Urinary bladder (tissue), 4 donors: ENCODE measurements around the gene EFCAB14. TPM values are rescaled to one million over a fixed set of nuclear protein-coding genes. Genes with fewer than 3 reads are reported as not detected.
"Not testable (repeated sequence)": the region's sequence is repeated elsewhere in the genome, so short reads cannot be mapped to it uniquely, and the experiment has no call there.

Source experiments
- DNase-seq: peaks from one replicate; pipeline ENCODE4 v3.0.0-alpha.2; 2015; ENCODE audit errors: extremely low spot score
- H3K27ac ChIP-seq: one replicate; pipeline ENCODE4 v1.5.1; 2013; ENCODE audit warnings: low read depth, mild to moderate bottlenecking, moderate library complexity
- H3K36me3 ChIP-seq: one replicate; pipeline ENCODE4 v1.6.1; 2013; ENCODE audit warnings: mild to moderate bottlenecking, moderate library complexity; ENCODE audit not compliant: insufficient read depth
- H3K4me1 ChIP-seq: one replicate; pipeline ENCODE4 v1.6.1; 2013; ENCODE audit warnings: mild to moderate bottlenecking, moderate library complexity; ENCODE audit not compliant: insufficient read depth
- H3K4me3 ChIP-seq: one replicate; pipeline ENCODE4 v1.5.1; 2013; ENCODE audit warnings: low read depth, low read length
- WGBS: extraction: QIAGEN DNeasy Blood & Tissue Kit; methylation state at CpG from one replicate; pipeline ENCODE4 v1.1.7; 2013; 5-methylcytosine and 5-hydroxymethylcytosine counted together
- polyA plus RNA-seq: library from polyadenylated mRNA; stranded (reverse); fragments of 200-250 nt; gene quantifications from one replicate; pipeline ENCODE4 v1.2.3, GENCODE V29; 2013
- total RNA-seq: library from RNA; depleted of rRNA; stranded (reverse); fragments of >200 nt; gene quantifications from one replicate; pipeline ENCODE4 v1.2.3, GENCODE V29; 2014
- donor health status: healthy with polysubstance abuse.
- donor health status: healthy.

Gene EFCAB14
- total and polyA plus RNA-seq, 2 donors = 58.6 to 115 TPM

DNA sequence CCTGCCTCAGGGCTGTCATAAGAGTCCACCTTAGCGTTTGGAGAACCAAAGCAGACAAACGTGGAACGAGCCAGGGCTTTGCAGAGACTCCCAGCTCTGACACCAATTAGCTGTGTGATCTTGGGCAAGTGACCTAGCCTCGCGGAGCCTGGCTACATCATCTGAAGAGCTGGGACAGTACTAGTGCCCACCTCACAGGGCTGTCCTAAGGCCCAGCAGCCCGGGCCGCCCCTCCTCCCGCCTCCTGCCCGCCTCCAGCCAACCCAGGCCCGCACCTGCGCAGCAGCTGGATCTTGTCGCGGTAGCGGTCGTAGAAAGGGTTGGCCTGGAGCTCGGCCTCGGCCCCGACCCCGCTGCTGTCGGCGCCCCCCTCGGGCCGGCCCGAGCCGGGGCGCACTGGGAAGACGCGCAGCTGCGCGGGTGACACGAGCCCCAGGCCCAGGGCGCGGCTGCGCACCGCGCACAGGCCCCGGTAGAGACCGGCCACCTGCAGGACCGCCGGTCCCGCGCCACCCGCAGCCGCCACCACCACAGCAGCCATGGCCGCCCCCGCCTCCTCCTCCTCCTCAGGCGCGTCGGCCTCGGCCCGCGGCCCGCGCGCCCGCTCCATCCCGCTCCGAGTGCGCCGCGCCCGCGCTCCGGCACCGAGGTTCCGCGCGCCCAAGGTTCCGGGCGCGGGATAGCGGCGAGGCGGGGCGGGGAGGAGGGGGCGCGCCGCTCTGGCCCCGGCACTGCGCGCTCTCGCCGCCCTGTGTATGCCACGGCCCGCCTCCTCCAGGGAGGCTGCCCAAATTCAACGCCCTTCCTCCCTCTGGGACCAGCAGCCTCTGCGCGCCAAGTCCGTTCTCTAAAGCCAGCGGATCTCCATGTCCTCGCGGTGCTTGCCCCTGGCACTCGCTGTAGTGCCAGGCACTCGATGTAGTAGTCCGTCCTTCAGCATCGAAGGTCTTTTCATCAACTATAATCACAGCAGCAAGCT is 50.8 kb downstream of the EFCAB14 start, which contains the start of gene ATPAF1:
Gene ATPAF1 (minus strand): TSS at position 583 of the 979 bp plus-strand sequence. CDS start 42 bp downstream, at position 541.
- no peak for DNase-seq
- H3K27ac ChIP-seq = peak within 1 kb of the TSS; percentile 44
- WGBS = under 1% methylated on average over 96 of the region's 96 CpGs
- peaks cover 3% of the 10 kb centered on the region for H3K36me3 ChIP-seq
- peak within 1 kb of the TSS; percentile 94 for H3K4me3 ChIP-seq
- no peaks in the 10 kb centered on the region for H3K4me1 ChIP-seq

DNA sequence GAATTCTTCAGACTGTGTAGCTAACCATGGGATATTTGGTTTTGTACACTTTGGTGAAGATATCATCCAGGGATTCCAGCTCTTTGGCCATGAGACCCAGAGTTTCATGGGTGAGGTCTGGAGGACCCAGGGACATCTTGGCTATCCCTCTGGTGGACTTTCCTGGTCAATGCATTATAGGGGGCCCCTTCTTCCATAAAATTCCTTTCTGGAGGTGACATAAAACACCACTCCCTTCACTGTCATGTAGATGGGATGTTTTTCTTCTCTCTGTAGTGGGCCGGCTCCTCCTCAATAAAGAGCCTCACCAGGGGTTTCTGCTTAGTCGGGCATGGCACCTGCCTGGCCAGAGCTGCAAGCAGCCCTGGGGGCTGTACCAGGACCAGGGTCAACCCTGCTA is 52.9 kb downstream of the EFCAB14 start:
- no peaks in the 10 kb centered on the region for H3K4me1 ChIP-seq
- WGBS = 60% methylated on average over 2 of the region's 2 CpGs
- no peak for DNase-seq
- H3K36me3 ChIP-seq = peaks cover 3% of the 10 kb centered on the region
- no peak overlapping the region for H3K27ac ChIP-seq
- H3K4me3 ChIP-seq = no peak overlapping the region

- H3K4me3 ChIP-seq, DNase-seq, H3K36me3 ChIP-seq, H3K27ac ChIP-seq, H3K4me1 ChIP-seq: not testable (repeated sequence)
- WGBS = 83% methylated on average over 5 of the region's 5 CpGs
These were observed 56.0 kb downstream of the EFCAB14 start for GRCh38 chr1:46662919-46663318.

- WGBS = 94% methylated on average over 5 of the region's 5 CpGs
- H3K4me1 ChIP-seq, H3K36me3 ChIP-seq: not testable (repeated sequence)
These were observed 58.8 kb downstream of the EFCAB14 start for GRCh38 chr1:46660116-46660515.

GRCh38 chr1:46659307-46659870 is 59.5 kb downstream of the EFCAB14 start:
- no peaks in the 10 kb centered on the region for H3K4me1 ChIP-seq
- no peak overlapping the region for H3K27ac ChIP-seq
- WGBS = 78% methylated on average over 2 of the region's 2 CpGs
- H3K36me3 ChIP-seq = peaks cover 5% of the 10 kb centered on the region
- H3K4me3 ChIP-seq = no peak overlapping the region
- no peak for DNase-seq

More at GRCh38 chr1:46660116-46660515, 58.8 kb downstream of the EFCAB14 start:
- H3K4me3 ChIP-seq, DNase-seq, H3K27ac ChIP-seq: not testable (repeated sequence)

GRCh38 chr1:46657775-46658174 is 61.1 kb downstream of the EFCAB14 start:
- peaks cover 3% of the 10 kb centered on the region for H3K36me3 ChIP-seq
- DNase-seq = no peak
- H3K4me1 ChIP-seq = no peaks in the 10 kb centered on the region
- no peak overlapping the region for H3K27ac ChIP-seq
- WGBS = 62% methylated on average over 1 of the region's 1 CpG
- no peak overlapping the region for H3K4me3 ChIP-seq

GRCh38 chr1:46656643-46657042 is 62.3 kb downstream of the EFCAB14 start:
- H3K27ac ChIP-seq = no peak overlapping the region
- no peak overlapping the region for H3K4me3 ChIP-seq
- WGBS = 80% methylated on average over 2 of the region's 2 CpGs
- peaks cover 3% of the 10 kb centered on the region for H3K36me3 ChIP-seq
- H3K4me1 ChIP-seq = no peaks in the 10 kb centered on the region
- no peak for DNase-seq

- Histone ChIP-seq H3K4me1 (no peaks in the 10 kb centered on the region), H3K27ac (no peak overlapping the region), H3K36me3 (peaks cover 3% of the 10 kb centered on the region), H3K4me3 (no peak overlapping the region)
- DNase-seq = no peak
These were observed 63.1 kb downstream of the EFCAB14 start for GRCh38 chr1:46655848-46656247.

- 95% methylated on average over 2 of the region's 2 CpGs for WGBS
- H3K4me3 ChIP-seq, H3K4me1 ChIP-seq, DNase-seq, H3K36me3 ChIP-seq, H3K27ac ChIP-seq: not testable (repeated sequence)
These were observed 64.2 kb downstream of the EFCAB14 start for GRCh38 chr1:46654698-46655097.

- no peak for DNase-seq
- Histone ChIP-seq H3K27ac (no peak overlapping the region), H3K36me3 (peaks cover 7% of the 10 kb centered on the region), H3K4me3 (no peak overlapping the region), H3K4me1 (no peaks in the 10 kb centered on the region)
- WGBS = 91% methylated on average over 1 of the region's 1 CpG
These were observed 64.9 kb downstream of the EFCAB14 start for GRCh38 chr1:46654012-46654411.

DNA sequence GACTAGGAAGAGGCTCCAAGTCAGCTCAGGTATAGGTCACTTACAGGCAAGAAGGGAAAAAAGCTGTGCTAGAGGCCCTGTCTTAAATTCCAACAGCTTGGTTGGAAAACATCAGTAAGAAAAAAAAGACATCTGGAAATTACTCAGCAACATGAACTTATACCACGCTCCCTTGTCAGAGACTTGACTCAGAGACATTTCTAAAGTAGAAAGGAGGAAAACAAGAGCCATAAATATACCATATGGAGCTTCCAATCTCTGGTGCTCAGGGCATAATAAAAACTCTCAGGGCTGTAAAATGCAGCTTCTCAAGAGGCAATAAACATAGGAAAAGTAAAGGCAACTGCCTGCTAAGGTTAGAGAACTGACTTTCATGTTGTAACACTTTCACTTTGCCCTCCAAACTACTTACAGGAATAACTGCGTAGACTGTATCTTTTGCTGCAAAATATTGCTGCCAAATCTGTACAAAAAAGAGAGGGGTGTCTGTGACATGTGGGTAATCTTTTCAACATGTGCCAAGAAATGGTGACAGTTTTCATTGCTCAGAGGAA is 65.4 kb downstream of the EFCAB14 start:
- DNase-seq = no peak
- no peaks in the 10 kb centered on the region for H3K4me1 ChIP-seq
- WGBS = 66% methylated on average over 2 of the region's 2 CpGs
- peaks cover 7% of the 10 kb centered on the region for H3K36me3 ChIP-seq
- no peak overlapping the region for H3K4me3 ChIP-seq
- no peak overlapping the region for H3K27ac ChIP-seq

- Histone ChIP-seq H3K36me3 (peaks cover 7% of the 10 kb centered on the region), H3K4me1 (no peaks in the 10 kb centered on the region), H3K27ac (no peak overlapping the region), H3K4me3 (no peak overlapping the region)
- WGBS = 65% methylated on average over 6 of the region's 6 CpGs
- DNase-seq = no peak
These were observed 66.4 kb downstream of the EFCAB14 start for GRCh38 chr1:46652321-46653100.

GRCh38 chr1:46651152-46651551 is 67.8 kb downstream of the EFCAB14 start:
- H3K4me1 ChIP-seq, H3K36me3 ChIP-seq, H3K4me3 ChIP-seq, H3K27ac ChIP-seq, DNase-seq: not testable (repeated sequence)
- WGBS = 88% methylated on average over 3 of the region's 3 CpGs
